ENCODE data around the gene CCDC102B. TPM values are rescaled to one million over a fixed set of nuclear protein-coding genes. Genes with fewer than 3 reads are reported as not detected.

Gene CCDC102B
- total RNA-seq, 1 experiment from 2014 or later: 2.4 TPM

- no peak for DNase-seq
- intact Hi-C loops (cut with micrococcal nuclease): no loop called here
- ChIA-PET CTCF (no interaction called here), POLR2A (ENCODE audit: unreplicated experiment) (no interaction called here)
- Histone ChIP-seq H3K79me2 (ENCODE audit: low read length) (no peaks in the 10 kb centered on the region), H3K27me3 (ENCODE audit: low read length) (no peaks in the 10 kb centered on the region), H3K4me2 (ENCODE audit: low read length) (no peak overlapping the region), H3K9me2 (replicated peaks; ENCODE audit: low read length) (no peaks in the 10 kb centered on the region), H3K4me1 (ENCODE audit: insufficient read depth, low read length) (peaks cover 2% of the 10 kb centered on the region; the same call in 1 of the 2 replicates), H3K27ac (ENCODE audit: low read length) (no peak overlapping the region), H3F3A (ENCODE audit: low read length, unreplicated experiment) (no peaks in the 10 kb centered on the region), H3K9me3 (ENCODE audit: low read length) (no peaks in the 10 kb centered on the region), H3K36me3 (ENCODE audit: low read depth, low read length) (no peaks in the 10 kb centered on the region), H3K9ac (ENCODE audit: low read length) (no peak overlapping the region), H3K4me3 (ENCODE audit: low read length) (no peak overlapping the region), H4K20me1 (ENCODE audit: low read length) (no peaks in the 10 kb centered on the region), H2AFZ (ENCODE audit: low read length) (no peak overlapping the region)
- no peak for TF ChIP-seq EZH2 (IDR thresholded peaks at IDR 0.05; ENCODE audit: low read length, unreplicated experiment)
- no peak for TF ChIP-seq CTCF (conservative IDR thresholded peaks at IDR 0.05; ENCODE audit: low read depth, low read length)
- TF ChIP-seq EZH2phosphoT487 (IDR thresholded peaks at IDR 0.05; ENCODE audit: borderline replicate concordance, low read length): no peak
- no peak for ATAC-seq
- no TSS peak for BruUV-seq (replicated peaks)
These were observed 5.5 kb downstream of the CCDC102B start for GRCh38 chr18:68803356-68803755.

GRCh38 chr18:68817584-68817983 lies 19.7 kb downstream of the CCDC102B start:
- H4K20me1 ChIP-seq (ENCODE audit: low read length): no peaks in the 10 kb centered on the region
- no peak overlapping the region for H3K27ac ChIP-seq (ENCODE audit: low read length)
- POLR2A ChIA-PET (ENCODE audit: unreplicated experiment): no interaction called here
- H3K27me3 ChIP-seq (ENCODE audit: low read length): 0 out of 2 replicates have a peak, but pooled peaks cover 2% of the 10 kb centered on the region
- no peaks in the 10 kb centered on the region for H3K36me3 ChIP-seq (ENCODE audit: low read depth, low read length)
- H3K9me2 ChIP-seq (replicated peaks; ENCODE audit: low read length): no peaks in the 10 kb centered on the region
- no peak overlapping the region for H3K9ac ChIP-seq (ENCODE audit: low read length)
- no peak overlapping the region for H3K4me2 ChIP-seq (ENCODE audit: low read length)
- ATAC-seq: no peak
- BruUV-seq (replicated peaks): no TSS peak
- H3K4me3 ChIP-seq (ENCODE audit: low read length): no peak overlapping the region
- TF ChIP-seq EZH2 (IDR thresholded peaks at IDR 0.05; ENCODE audit: low read length, unreplicated experiment) (no peak), CTCF (conservative IDR thresholded peaks at IDR 0.05; ENCODE audit: low read depth, low read length) (no peak), EZH2phosphoT487 (IDR thresholded peaks at IDR 0.05; ENCODE audit: borderline replicate concordance, low read length) (no peak)
- H3F3A ChIP-seq (ENCODE audit: low read length, unreplicated experiment): no peaks in the 10 kb centered on the region
- CTCF ChIA-PET: no interaction called here
- intact Hi-C loops (cut with micrococcal nuclease): no loop called here
- no peak overlapping the region for H2AFZ ChIP-seq (ENCODE audit: low read length)
- no peaks in the 10 kb centered on the region for H3K4me1 ChIP-seq (ENCODE audit: insufficient read depth, low read length)
- no peak for DNase-seq
- H3K9me3 ChIP-seq (ENCODE audit: low read length): no peaks in the 10 kb centered on the region
- no peaks in the 10 kb centered on the region for H3K79me2 ChIP-seq (ENCODE audit: low read length)

- no TSS peak for BruUV-seq (replicated peaks)
- Histone ChIP-seq H3F3A (ENCODE audit: low read length, unreplicated experiment) (no peaks in the 10 kb centered on the region), H3K27ac (ENCODE audit: low read length) (no peak overlapping the region), H3K9me2 (replicated peaks; ENCODE audit: low read length) (no peaks in the 10 kb centered on the region), H3K9me3 (ENCODE audit: low read length) (no peaks in the 10 kb centered on the region), H3K4me3 (ENCODE audit: low read length) (no peak overlapping the region), H3K27me3 (ENCODE audit: low read length) (no peaks in the 10 kb centered on the region), H4K20me1 (ENCODE audit: low read length) (no peaks in the 10 kb centered on the region), H3K4me2 (ENCODE audit: low read length) (no peak overlapping the region), H3K36me3 (ENCODE audit: low read depth, low read length) (no peaks in the 10 kb centered on the region), H3K79me2 (ENCODE audit: low read length) (no peaks in the 10 kb centered on the region), H3K4me1 (ENCODE audit: insufficient read depth, low read length) (no peaks in the 10 kb centered on the region), H2AFZ (ENCODE audit: low read length) (no peak overlapping the region), H3K9ac (ENCODE audit: low read length) (no peak overlapping the region)
- ATAC-seq (no peak), DNase-seq (no peak)
- intact Hi-C loops (cut with micrococcal nuclease): no loop called here
- TF ChIP-seq EZH2 (IDR thresholded peaks at IDR 0.05; ENCODE audit: low read length, unreplicated experiment) (no peak), CTCF (conservative IDR thresholded peaks at IDR 0.05; ENCODE audit: low read depth, low read length) (no peak), EZH2phosphoT487 (IDR thresholded peaks at IDR 0.05; ENCODE audit: borderline replicate concordance, low read length) (no peak)
- ChIA-PET POLR2A (ENCODE audit: unreplicated experiment) (no interaction called here), CTCF (no interaction called here)
These were observed 20.7 kb downstream of the CCDC102B start for GRCh38 chr18:68818584-68818983.
